Esophagus (tissue), 2 donors: ENCODE measurements around the gene HOXC10. TPM values are rescaled to one million over a fixed set of nuclear protein-coding genes. Genes with fewer than 3 reads are reported as not detected.

Source experiments
- H3K27ac ChIP-seq, 2 donors: one replicate each; pipeline ENCODE4 v1.5.1; 2013; ENCODE audit warnings: low read depth in 2 of 2, mild to moderate bottlenecking in 2 of 2, inconsistent platforms in 1 of 2, low read length in 1 of 2, moderate library complexity in 1 of 2
- H3K27me3 ChIP-seq, 2 donors: one replicate each; pipeline ENCODE4 v1.6.1; 2013; ENCODE audit warnings: low read length in 2 of 2, control low read depth in 1 of 2, mild to moderate bottlenecking in 1 of 2; ENCODE audit not compliant: insufficient read depth in 2 of 2, control insufficient read depth in 1 of 2
- H3K36me3 ChIP-seq, 2 donors: one replicate each; pipeline ENCODE4 v1.6.1; 2013; ENCODE audit warnings: low read length in 1 of 2; ENCODE audit not compliant: control insufficient read depth in 2 of 2, insufficient read depth in 2 of 2
- H3K4me1 ChIP-seq, 2 donors: one replicate each; pipeline ENCODE4 v1.6.1; 2013; ENCODE audit warnings: low read length in 1 of 2; ENCODE audit not compliant: control insufficient read depth in 2 of 2, insufficient read depth in 2 of 2
- H3K4me3 ChIP-seq, 2 donors: one replicate each; pipeline ENCODE4 v1.5.1; 2013; ENCODE audit warnings: low read length in 2 of 2, mild to moderate bottlenecking in 2 of 2, low read depth in 1 of 2, moderate library complexity in 1 of 2
- H3K9me3 ChIP-seq, 2 donors: one replicate each; pipeline ENCODE4 v1.6.1; 2013; ENCODE audit warnings: mild to moderate bottlenecking in 2 of 2, low read depth in 1 of 2, low read length in 1 of 2, moderate library complexity in 1 of 2; ENCODE audit not compliant: control insufficient read depth in 2 of 2, insufficient read depth in 1 of 2
- WGBS, 2 donors: extraction: QIAGEN DNeasy Blood & Tissue Kit; methylation state at CpG; one replicate each; pipeline ENCODE4 v1.1.7; 2013; 5-methylcytosine and 5-hydroxymethylcytosine counted together
- polyA plus RNA-seq, 2 donors: library from polyadenylated mRNA; stranded (reverse); fragments of 200-250 nt; gene quantifications; one replicate each; pipeline ENCODE4 v1.2.3, GENCODE V29; 2013
- donor health status: healthy with polysubstance abuse.
- donor health status: Bipolar disorder and iron deficiency.

Gene HOXC10
- polyA plus RNA-seq, 2 donors = 0.02 to 0.04 TPM

- Histone ChIP-seq H3K9me3 (no peaks in the 10 kb centered on the region), H3K27ac (no peak overlapping the region), H3K4me1 (peaks cover 0 to 5% of the 10 kb centered on the region in 2 donors), H3K4me3 (no peak overlapping the region), H3K27me3 (peaks cover 0 to 26% of the 10 kb centered on the region in 2 donors), H3K36me3 (no peaks in the 10 kb centered on the region)
- WGBS, 2 donors = 37 to 47% methylated on average over 6 of the region's 6 CpGs
Measured at GRCh38 chr12:54012631-54013409, 27.9 kb downstream of the HOXC10 start.

- Histone ChIP-seq H3K4me1 (peaks cover 3 to 9% of the 10 kb centered on the region in 2 donors), H3K27me3 (peaks cover 0 to 23% of the 10 kb centered on the region in 2 donors), H3K36me3 (no peaks in the 10 kb centered on the region), H3K9me3 (no peaks in the 10 kb centered on the region), H3K27ac (no peak overlapping the region), H3K4me3 (no peak overlapping the region)
- 14 to 23% methylated on average over 36 of the region's 36 CpGs for WGBS, 2 donors
Measured at GRCh38 chr12:54014377-54015017, 29.6 kb downstream of the HOXC10 start.

- peaks cover 3 to 9% of the 10 kb centered on the region in 2 donors for H3K4me1 ChIP-seq
- no peaks in the 10 kb centered on the region for H3K9me3 ChIP-seq
- no peak overlapping the region for H3K4me3 ChIP-seq
- H3K27ac ChIP-seq = no peak overlapping the region
- H3K27me3 ChIP-seq = peaks cover 0 to 16% of the 10 kb centered on the region in 2 donors
- WGBS, 2 donors = 19 to 38% methylated on average over 23 of the region's 23 CpGs
- H3K36me3 ChIP-seq = no peaks in the 10 kb centered on the region
Measured at GRCh38 chr12:54015018-54015931, 30.3 kb downstream of the HOXC10 start.

GRCh38 chr12:54016051-54016450 lies 31.1 kb downstream of the HOXC10 start:
- Histone ChIP-seq H3K4me1 (peaks cover 3 to 9% of the 10 kb centered on the region in 2 donors), H3K4me3 (peak overlapping the region in 1 of 2 donors; percentile 64), H3K27me3 (peaks cover 0 to 9% of the 10 kb centered on the region in 2 donors), H3K36me3 (no peaks in the 10 kb centered on the region), H3K9me3 (no peaks in the 10 kb centered on the region), H3K27ac (no peak overlapping the region)
- 10 to 27% methylated on average over 3 of the region's 3 CpGs for WGBS, 2 donors

DNA sequence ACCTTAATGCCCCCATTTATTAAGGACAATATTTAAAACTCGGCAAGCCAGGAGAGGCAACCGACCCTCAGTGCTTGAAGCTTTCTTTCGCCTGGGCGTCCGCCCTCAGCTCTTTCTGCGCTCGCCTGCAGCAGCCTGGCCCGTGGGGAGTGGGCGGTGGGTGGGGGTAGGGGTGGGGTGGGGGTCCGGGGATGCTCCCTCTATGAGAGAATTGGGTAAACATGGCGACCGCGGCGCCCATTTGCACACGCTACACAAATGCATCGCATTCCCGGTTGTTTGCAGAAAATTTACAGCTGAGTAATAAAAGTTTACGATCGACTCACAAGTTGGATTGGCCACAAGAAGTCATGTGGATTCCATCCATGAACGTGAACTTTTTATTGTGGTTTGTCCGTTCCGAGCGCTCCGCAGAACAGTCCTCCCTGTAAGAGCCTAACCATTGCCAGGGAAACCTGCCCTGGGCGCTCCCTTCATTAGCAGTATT lies 31.6 kb downstream of the HOXC10 start:
- Histone ChIP-seq H3K36me3 (no peaks in the 10 kb centered on the region), H3K4me3 (peak overlapping the region in 1 of 2 donors; percentile 64), H3K27me3 (peaks cover 0 to 9% of the 10 kb centered on the region in 2 donors), H3K4me1 (peaks cover 3 to 9% of the 10 kb centered on the region in 2 donors), H3K9me3 (no peaks in the 10 kb centered on the region), H3K27ac (no peak overlapping the region)
- 6 to 7% methylated on average over 25 of the region's 25 CpGs for WGBS, 2 donors

GRCh38 chr12:54017027-54017788 lies 32.3 kb downstream of the HOXC10 start:
- Histone ChIP-seq H3K27me3 (peaks cover 0 to 9% of the 10 kb centered on the region in 2 donors), H3K4me1 (peaks cover 3 to 9% of the 10 kb centered on the region in 2 donors), H3K4me3 (peak overlapping the region; percentile 51 to 64), H3K27ac (peak overlapping the region in 1 of 2 donors; percentile 21), H3K9me3 (no peaks in the 10 kb centered on the region), H3K36me3 (no peaks in the 10 kb centered on the region)
- 4 to 5% methylated on average over 23 to 24 of the region's 24 CpGs for WGBS, 2 donors

DNA sequence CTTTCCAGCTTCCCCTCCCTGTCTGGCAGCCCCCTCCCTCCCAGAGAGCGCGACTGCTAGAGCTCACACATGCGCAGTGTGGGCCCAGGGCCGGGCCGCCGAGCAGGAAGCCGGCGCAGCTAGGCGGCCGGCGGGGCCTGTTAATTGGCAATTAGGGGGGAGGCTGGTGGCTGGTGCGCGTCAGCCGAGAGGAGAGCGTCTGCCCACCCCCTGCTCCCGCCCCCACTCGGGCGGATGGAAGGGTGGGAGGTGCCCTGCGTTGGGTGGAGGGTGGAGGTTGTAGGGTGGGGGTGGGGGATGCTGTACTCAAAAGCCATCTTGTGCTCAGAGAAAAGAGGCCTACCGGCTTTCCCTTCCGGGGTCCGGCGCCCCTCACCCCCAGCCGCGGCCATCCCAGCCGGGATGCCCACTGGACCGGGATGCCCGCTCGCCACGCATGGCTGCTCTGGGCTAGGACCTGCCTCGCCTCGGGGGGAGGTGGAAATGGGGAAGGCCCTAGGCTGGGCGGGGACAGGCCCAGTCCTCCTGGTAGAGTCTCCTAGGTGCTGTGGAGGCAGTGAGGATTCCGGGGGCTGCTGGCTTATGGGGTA lies 33.0 kb downstream of the HOXC10 start:
- no peaks in the 10 kb centered on the region for H3K9me3 ChIP-seq

GRCh38 chr12:54018468-54018984 lies 33.6 kb downstream of the HOXC10 start:
- H3K9me3 ChIP-seq = no peaks in the 10 kb centered on the region
- peak overlapping the region; percentile 51 to 64 for H3K4me3 ChIP-seq
- peaks cover 0 to 5% of the 10 kb centered on the region in 2 donors for H3K27me3 ChIP-seq
- no peaks in the 10 kb centered on the region for H3K36me3 ChIP-seq
- peak overlapping the region in 1 of 2 donors; percentile 27 for H3K27ac ChIP-seq
- 49 to 61% methylated on average over 29 of the region's 29 CpGs for WGBS, 2 donors
- peaks cover 3 to 9% of the 10 kb centered on the region in 2 donors for H3K4me1 ChIP-seq

More for the DNA sequence above, 33.0 kb downstream of the HOXC10 start:
- Histone ChIP-seq H3K36me3 (no peaks in the 10 kb centered on the region), H3K4me3 (peak overlapping the region; percentile 51 to 64), H3K27ac (peak overlapping the region; percentile 21 to 27), H3K4me1 (peaks cover 3 to 9% of the 10 kb centered on the region in 2 donors), H3K27me3 (peaks cover 0 to 5% of the 10 kb centered on the region in 2 donors)
- 6 to 9% methylated on average over 31 to 34 of the region's 34 CpGs for WGBS, 2 donors
